ENCODE data around the gene LAG3.

DNA sequence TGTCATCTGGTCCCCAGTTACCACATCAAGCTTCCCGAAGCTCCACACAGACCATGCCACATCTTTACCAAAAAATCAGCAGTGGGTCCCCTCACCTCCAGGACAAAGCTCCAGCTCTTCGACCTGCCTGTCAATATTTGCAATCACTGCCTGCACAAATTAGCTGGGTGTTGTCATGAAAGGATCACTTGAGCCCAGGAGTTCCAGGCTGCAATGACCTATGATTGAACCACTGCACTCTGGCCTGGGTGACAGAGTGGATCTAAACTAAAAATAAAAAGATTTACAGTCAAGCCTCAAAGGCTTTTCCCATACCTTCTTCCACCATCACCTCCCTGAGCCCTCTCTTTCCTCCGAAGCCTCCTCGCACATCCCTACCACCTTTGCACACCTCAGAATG is 24.3 kb downstream of the LAG3 start:
- TF ChIP-seq POLR2A (IDR thresholded peaks at IDR 0.05), result no peak
- TF ChIP-seq, protein P1, sequence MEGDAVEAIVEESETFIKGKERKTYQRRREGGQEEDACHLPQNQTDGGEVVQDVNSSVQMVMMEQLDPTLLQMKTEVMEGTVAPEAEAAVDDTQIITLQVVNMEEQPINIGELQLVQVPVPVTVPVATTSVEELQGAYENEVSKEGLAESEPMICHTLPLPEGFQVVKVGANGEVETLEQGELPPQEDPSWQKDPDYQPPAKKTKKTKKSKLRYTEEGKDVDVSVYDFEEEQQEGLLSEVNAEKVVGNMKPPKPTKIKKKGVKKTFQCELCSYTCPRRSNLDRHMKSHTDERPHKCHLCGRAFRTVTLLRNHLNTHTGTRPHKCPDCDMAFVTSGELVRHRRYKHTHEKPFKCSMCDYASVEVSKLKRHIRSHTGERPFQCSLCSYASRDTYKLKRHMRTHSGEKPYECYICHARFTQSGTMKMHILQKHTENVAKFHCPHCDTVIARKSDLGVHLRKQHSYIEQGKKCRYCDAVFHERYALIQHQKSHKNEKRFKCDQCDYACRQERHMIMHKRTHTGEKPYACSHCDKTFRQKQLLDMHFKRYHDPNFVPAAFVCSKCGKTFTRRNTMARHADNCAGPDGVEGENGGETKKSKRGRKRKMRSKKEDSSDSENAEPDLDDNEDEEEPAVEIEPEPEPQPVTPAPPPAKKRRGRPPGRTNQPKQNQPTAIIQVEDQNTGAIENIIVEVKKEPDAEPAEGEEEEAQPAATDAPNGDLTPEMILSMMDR (IDR thresholded peaks at IDR 0.05), result no peak

Measured in thyroid gland (tissue), 4 donors.